ENCODE data around the gene ADAMTS2.

The ADAMTS2 gene

GRCh38 chr5:179371681-179372680, 26.7 kb upstream of the ADAMTS2 start:
- peak; percentile 64 for DNase-seq

GRCh38 chr5:179371121-179371510, 25.9 kb upstream of the ADAMTS2 start:
- no peak for DNase-seq

- DNase-seq, result no peak
Measured at GRCh38 chr5:179370490-179371120, 25.3 kb upstream of the ADAMTS2 start.

- DNase-seq, result no peak
Measured at GRCh38 chr5:179369530-179369884, 24.2 kb upstream of the ADAMTS2 start.

GRCh38 chr5:179368806-179369529, 23.7 kb upstream of the ADAMTS2 start:
- DNase-seq, result no peak

GRCh38 chr5:179368126-179368805, 23.0 kb upstream of the ADAMTS2 start:
- no peak for DNase-seq

GRCh38 chr5:179367491-179367890, 22.2 kb upstream of the ADAMTS2 start:
- DNase-seq, result no peak

GRCh38 chr5:179362355-179362754, 17.1 kb upstream of the ADAMTS2 start:
- DNase-seq, result no peak

- no peak for DNase-seq
Measured at GRCh38 chr5:179361037-179361603, 15.9 kb upstream of the ADAMTS2 start.

GRCh38 chr5:179357031-179357430, 11.8 kb upstream of the ADAMTS2 start:
- no peak for DNase-seq

- no peak for DNase-seq
Measured at GRCh38 chr5:179355976-179356974, 11.0 kb upstream of the ADAMTS2 start.

GRCh38 chr5:179354305-179354882, 9.1 kb upstream of the ADAMTS2 start:
- DNase-seq, result no peak

- DNase-seq, result no peak
Measured at GRCh38 chr5:179348843-179349242, 3.6 kb upstream of the ADAMTS2 start.

- no peak for DNase-seq
Measured at GRCh38 chr5:179348011-179348530, 2.8 kb upstream of the ADAMTS2 start.

- DNase-seq, result no peak
Measured at GRCh38 chr5:179347581-179347980, 2.3 kb upstream of the ADAMTS2 start.

GRCh38 chr5:179346875-179347274, 1.6 kb upstream of the ADAMTS2 start:
- no peak for DNase-seq

GRCh38 chr5:179346401-179346800, 1.1 kb upstream of the ADAMTS2 start:
- no peak for DNase-seq

- no peak for DNase-seq
Measured at GRCh38 chr5:179345183-179345432, 153 bp downstream of the ADAMTS2 start.

GRCh38 chr5:179344431-179345182, 654 bp downstream of the ADAMTS2 start:
- no peak for DNase-seq

Measured in NCI-H1694 (cell line).